ENCODE data around the gene SVEP1. TPM values are rescaled to one million over a fixed set of nuclear protein-coding genes. Genes with fewer than 3 reads are reported as not detected.

Gene SVEP1
- total RNA-seq, 1 donor from 2014 or later = 7.9 TPM

DNA sequence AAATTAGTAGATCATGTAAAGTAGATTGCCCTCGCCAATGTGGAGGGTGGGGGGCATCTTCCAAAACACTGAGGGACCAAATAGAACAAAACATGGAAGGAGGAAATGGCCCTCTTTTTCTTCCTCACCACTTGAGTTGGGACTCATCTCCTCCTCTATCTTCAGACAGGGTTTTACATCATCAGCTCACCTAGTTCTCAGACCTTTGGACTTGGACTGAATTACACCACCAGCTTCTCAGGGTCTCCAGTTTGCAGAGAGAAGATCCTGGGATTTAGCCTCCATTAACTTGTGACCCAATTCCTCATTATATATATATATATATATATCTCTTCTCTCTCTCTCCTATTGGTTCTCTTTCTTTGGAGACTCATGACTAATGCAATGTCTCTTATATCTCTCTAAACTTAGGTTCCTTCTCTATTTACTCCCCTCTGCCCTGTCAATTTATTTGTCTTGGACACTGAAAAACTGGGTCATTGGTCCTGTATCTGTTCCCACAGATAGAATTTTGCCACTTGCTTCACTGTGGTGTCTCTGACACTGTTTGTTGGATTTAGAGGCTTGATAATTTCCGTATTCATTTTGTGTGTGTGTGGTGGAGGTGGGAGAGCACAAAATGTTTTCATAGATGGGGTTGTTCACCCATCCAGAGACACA, 187.6 kb downstream of the SVEP1 start:
- Mint-ChIP-seq H3K36me3 (no peaks in the 10 kb centered on the region), H3K4me1 (ENCODE audit: unreplicated experiment) (no peaks in the 10 kb centered on the region), H3K27ac (no peak overlapping the region), H3K27me3 (no peaks in the 10 kb centered on the region), H3K9me3 (no peaks in the 10 kb centered on the region), H3K4me3 (no peak overlapping the region)
- TF ChIP-seq CTCF (conservative IDR thresholded peaks at IDR 0.05) = no peak
- DNase-seq (ENCODE audit: extremely low spot score, unreplicated experiment) = no peak

GRCh38 chr9:110389148-110389750, 190.3 kb downstream of the SVEP1 start:
- Mint-ChIP-seq H3K27ac (no peak overlapping the region), H3K36me3 (no peaks in the 10 kb centered on the region), H3K9me3 (no peaks in the 10 kb centered on the region), H3K4me1 (ENCODE audit: unreplicated experiment) (no peaks in the 10 kb centered on the region), H3K4me3 (no peak overlapping the region), H3K27me3 (no peaks in the 10 kb centered on the region)
- no peak for DNase-seq (ENCODE audit: extremely low spot score, unreplicated experiment)
- TF ChIP-seq CTCF (conservative IDR thresholded peaks at IDR 0.05) = no peak

DNA sequence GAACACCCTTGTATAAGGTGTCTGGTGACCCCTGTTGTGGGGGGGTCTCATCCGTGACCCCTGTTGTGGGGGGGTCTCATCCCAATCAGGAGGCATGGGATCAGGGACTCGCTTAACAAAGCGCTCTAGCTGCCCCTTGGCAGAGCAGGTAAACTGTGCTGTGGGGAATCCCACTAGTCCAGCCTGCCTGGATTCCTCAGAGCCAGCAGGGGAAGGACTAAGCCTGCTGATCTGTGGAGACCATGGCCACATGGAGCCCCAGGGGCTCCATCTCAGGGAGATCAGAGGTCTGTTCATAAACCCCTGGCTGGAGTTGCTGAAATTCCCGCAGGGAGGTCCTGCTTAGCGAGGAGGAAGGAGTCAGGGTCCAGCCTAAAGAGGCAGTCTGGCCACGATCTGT, 196.1 kb downstream of the SVEP1 start:
- peaks cover 6% of the 10 kb centered on the region for H3K9me3 Mint-ChIP-seq
- no peak for TF ChIP-seq CTCF (conservative IDR thresholded peaks at IDR 0.05)
- DNase-seq (ENCODE audit: extremely low spot score, unreplicated experiment) = no peak
- H3K4me1 Mint-ChIP-seq (ENCODE audit: unreplicated experiment) = no peaks in the 10 kb centered on the region
- H3K4me3 Mint-ChIP-seq = no peak overlapping the region
- H3K27me3 Mint-ChIP-seq = no peaks in the 10 kb centered on the region
- peaks cover 5% of the 10 kb centered on the region for H3K36me3 Mint-ChIP-seq
- H3K27ac Mint-ChIP-seq = no peak overlapping the region

GRCh38 chr9:110382731-110383130, 196.8 kb downstream of the SVEP1 start:
- no peak overlapping the region for H3K27ac Mint-ChIP-seq
- TF ChIP-seq CTCF (conservative IDR thresholded peaks at IDR 0.05) = no peak
- peaks cover 6% of the 10 kb centered on the region for H3K27me3 Mint-ChIP-seq
- H3K4me3 Mint-ChIP-seq = no peak overlapping the region
- no peaks in the 10 kb centered on the region for H3K4me1 Mint-ChIP-seq (ENCODE audit: unreplicated experiment)
- no peak for DNase-seq (ENCODE audit: extremely low spot score, unreplicated experiment)
- peaks cover 5% of the 10 kb centered on the region for H3K36me3 Mint-ChIP-seq
- peaks cover 6% of the 10 kb centered on the region for H3K9me3 Mint-ChIP-seq

DNA sequence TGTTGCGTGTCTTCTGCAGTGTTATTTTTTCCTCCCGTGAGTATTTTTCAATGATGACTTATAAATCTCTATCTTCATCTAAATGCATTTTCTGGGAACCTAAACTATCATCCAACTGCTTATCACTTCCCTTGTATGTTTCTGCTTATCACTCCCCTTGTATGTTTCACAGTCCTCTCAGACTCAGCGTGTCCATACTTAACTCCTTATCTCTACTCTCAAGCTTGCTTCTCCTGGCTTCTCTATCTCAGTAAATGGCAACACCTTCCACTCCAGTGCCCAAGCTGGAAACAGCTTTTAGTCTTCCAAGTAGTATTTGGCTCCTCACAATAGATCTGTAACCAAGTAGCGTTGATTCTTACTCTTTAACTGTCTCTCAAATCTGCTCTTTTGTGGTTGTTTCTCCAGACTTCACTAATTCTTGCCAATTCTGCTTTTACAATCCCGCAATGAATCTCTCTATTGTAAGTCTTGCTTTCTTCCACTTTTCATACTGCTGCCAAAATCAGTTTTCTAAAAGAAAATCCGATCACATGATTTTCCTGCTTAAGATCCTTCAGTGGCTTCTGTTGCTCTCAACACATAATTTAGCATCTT, 208.0 kb downstream of the SVEP1 start:
- no peak overlapping the region for H3K4me3 Mint-ChIP-seq
- no peaks in the 10 kb centered on the region for H3K36me3 Mint-ChIP-seq
- TF ChIP-seq CTCF (conservative IDR thresholded peaks at IDR 0.05) = no peak
- no peaks in the 10 kb centered on the region for H3K4me1 Mint-ChIP-seq (ENCODE audit: unreplicated experiment)
- peaks cover 2% of the 10 kb centered on the region for H3K27me3 Mint-ChIP-seq
- no peak overlapping the region for H3K27ac Mint-ChIP-seq
- H3K9me3 Mint-ChIP-seq = no peaks in the 10 kb centered on the region
- DNase-seq (ENCODE audit: extremely low spot score, unreplicated experiment) = no peak

Data from type B pancreatic cell (in vitro differentiated cells).